WI38 (cell line): Measurements from ENCODE around the gene RUSF1.

ENCODE experiments used
- H3K4me3 ChIP-seq: 2 replicates; pipeline ENCODE4 v1.5.1; 2011; ENCODE audit warnings: low read depth, mild to moderate bottlenecking, control low read depth, low read length
- CTCF ChIP-seq: IDR thresholded peaks from 2 replicates; pipeline ENCODE4 v1.5.1; 2012; ENCODE audit warnings: low read depth, mild to moderate bottlenecking, control low read depth, low read length

The RUSF1 gene

GRCh38 chr16:31499928-31500327, 8.3 kb downstream of the RUSF1 start:
- TF ChIP-seq CTCF, result no peak
- H3K4me3 ChIP-seq, result no peak overlapping the region

GRCh38 chr16:31498493-31498892, 9.7 kb downstream of the RUSF1 start:
- TF ChIP-seq CTCF, result no peak
- no peak overlapping the region for H3K4me3 ChIP-seq

- H3K4me3 ChIP-seq, result no peak overlapping the region
- no peak for TF ChIP-seq CTCF
Measured at GRCh38 chr16:31496670-31497069, 11.5 kb downstream of the RUSF1 start.

GRCh38 chr16:31493506-31494125, 14.6 kb downstream of the RUSF1 start:
- no peak for TF ChIP-seq CTCF

GRCh38 chr16:31491778-31492418, 16.3 kb downstream of the RUSF1 start:
- TF ChIP-seq CTCF, result no peak
- H3K4me3 ChIP-seq, result no peak overlapping the region

More at GRCh38 chr16:31493506-31494125, 14.6 kb downstream of the RUSF1 start:
- H3K4me3 ChIP-seq, result no peak overlapping the region

- H3K4me3 ChIP-seq, result no peak overlapping the region
- no peak for TF ChIP-seq CTCF
Measured at GRCh38 chr16:31489616-31490584, 18.3 kb downstream of the RUSF1 start.

- H3K4me3 ChIP-seq, result no peak overlapping the region
- no peak for TF ChIP-seq CTCF
Measured at GRCh38 chr16:31489298-31489564, 19.0 kb downstream of the RUSF1 start.
